Medulla oblongata (tissue), 1 donor: ENCODE results near the gene RLN3.

Source experiments
- DNase-seq: peaks from one replicate; pipeline ENCODE4 v3.0.0-alpha.2; 2015; ENCODE audit errors: extremely low spot score

The RLN3 gene

GRCh38 chr19:14027856-14028450 lies at the start of gene RLN3:
RLN3 (plus strand) TSS chr19:14028148; CDS start chr19:14028205, 57 bp downstream.
- DNase-seq = no peak

DNA sequence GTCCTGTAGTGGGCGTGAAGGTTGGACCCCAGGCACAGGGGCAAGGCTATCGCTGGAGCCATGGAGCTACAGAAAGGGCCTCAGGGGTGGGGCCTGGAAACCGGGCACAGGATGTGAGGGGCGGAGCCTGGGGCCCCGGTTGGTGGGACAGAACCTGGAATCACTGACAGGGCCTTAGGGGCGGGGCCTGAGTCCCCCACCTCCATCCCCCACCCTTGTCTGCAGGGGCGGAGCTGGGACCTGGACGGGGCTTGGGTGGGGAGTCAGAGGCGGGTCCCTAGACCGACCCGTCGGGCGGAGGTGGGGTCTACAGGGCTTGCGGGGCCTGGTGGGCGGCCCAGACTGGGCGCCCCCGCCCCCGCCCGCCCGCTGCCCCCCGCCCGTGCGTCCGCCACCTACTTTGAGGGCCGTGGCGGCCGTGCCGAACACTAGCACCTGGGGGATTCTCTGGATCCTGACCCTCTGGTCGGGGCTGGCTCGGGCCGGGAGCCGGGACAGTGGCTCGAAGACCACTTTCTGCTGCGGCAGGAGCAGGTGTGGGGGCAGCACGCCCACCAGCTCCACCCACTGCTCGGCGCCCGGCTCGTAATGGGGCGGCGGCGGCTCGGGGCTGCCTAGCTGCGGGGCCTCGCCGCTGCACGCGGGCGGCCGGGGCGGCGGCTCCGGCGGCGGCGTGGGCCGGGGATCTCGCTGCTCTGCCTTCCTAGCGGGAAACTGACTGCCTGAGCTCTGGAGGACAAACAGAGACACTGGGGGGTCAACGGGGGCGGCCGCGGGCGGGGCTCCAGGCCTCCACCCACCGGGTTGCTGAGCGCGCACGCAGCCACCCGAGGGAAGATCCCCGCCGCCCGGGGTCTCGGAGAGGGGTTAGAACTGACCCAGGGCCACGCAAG lies 49.4 kb upstream of the RLN3 start:
- peak; percentile 69 for DNase-seq

DNA sequence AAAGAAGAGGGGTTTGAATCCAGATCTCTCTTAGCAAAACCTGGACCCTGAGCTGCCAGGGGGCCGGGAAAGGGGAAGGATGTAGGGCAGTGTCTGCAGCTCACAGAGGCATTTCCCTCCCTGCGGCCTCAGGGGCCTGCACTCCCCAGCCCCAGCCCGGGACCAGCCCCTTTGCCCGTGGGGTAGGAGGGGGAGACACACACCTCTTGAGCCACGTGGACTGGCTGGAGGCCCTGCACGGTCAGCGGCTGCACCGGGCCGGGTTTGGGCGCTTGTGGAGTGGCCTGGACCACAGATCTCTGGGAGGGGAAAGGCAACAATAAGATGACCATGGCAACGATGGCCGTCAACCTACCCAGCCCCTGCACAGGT lies 48.7 kb upstream of the RLN3 start:
- DNase-seq = no peak

DNA sequence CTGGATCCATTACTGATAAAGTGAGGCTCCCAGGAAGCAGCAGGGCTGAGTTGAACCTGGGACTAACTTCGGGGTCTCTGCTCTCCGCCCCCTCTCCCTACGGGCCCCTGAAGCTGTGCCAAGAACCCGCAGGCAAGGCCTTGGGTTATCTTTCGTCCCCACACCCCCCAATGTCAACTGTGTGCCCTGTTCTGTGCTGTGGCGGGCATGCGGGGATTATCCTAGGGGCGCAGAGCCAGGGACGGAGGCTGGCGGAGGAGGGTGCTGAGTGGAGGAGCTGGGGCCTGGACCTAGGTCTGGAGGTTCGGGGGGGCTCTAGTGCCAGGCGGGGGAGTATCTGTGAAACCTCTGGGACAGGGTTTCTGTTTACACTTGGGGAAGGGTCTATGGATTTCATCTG lies 48.3 kb upstream of the RLN3 start:
- DNase-seq = no peak

- no peak for DNase-seq
Observed at GRCh38 chr19:13980340-13980739, 47.6 kb upstream of the RLN3 start.

- DNase-seq = no peak
Observed at GRCh38 chr19:13981021-13981420, 46.9 kb upstream of the RLN3 start.

- no peak for DNase-seq
Observed at GRCh38 chr19:13981467-13981866, 46.5 kb upstream of the RLN3 start.

GRCh38 chr19:13981988-13982501 lies 45.9 kb upstream of the RLN3 start:
- no peak for DNase-seq

GRCh38 chr19:13982773-13983172 lies 45.2 kb upstream of the RLN3 start:
- no peak for DNase-seq

DNA sequence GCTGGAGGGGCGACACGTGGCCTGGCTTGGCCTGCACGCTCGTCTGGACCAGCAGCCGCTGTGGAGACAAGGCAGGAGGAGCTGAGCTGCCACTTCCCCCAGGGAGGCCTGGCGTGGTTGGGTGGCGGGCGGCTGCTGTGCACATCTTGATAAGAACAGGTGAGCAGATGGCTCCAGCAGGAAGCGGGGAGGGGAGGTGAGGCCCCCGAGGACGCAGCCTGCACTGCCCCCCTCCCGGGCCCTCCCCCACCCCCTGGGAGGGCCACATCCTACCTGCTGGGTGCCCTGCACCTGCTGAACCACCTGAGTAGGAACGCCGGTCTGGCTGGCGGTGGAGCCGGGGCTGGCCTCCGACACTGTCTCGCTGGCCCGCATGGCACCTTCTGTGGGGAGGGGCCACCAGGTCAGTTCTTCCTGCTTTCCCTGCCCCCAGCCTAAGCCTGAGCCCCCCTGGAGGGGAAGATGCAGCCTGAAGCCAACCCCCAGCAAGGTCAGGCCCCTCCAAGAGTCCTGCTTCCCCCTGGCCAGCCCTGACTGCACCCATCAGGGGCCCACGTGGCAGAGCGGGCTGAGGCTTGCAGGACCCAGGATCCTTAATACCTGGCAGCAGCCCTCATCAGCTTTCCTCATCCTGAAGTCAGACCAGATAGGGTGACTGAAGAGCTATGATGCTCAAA lies 44.6 kb upstream of the RLN3 start:
- DNase-seq = no peak

GRCh38 chr19:13984186-13984585 lies 43.8 kb upstream of the RLN3 start:
- DNase-seq = no peak

GRCh38 chr19:13984875-13985741 lies 42.8 kb upstream of the RLN3 start:
- DNase-seq = no peak

DNA sequence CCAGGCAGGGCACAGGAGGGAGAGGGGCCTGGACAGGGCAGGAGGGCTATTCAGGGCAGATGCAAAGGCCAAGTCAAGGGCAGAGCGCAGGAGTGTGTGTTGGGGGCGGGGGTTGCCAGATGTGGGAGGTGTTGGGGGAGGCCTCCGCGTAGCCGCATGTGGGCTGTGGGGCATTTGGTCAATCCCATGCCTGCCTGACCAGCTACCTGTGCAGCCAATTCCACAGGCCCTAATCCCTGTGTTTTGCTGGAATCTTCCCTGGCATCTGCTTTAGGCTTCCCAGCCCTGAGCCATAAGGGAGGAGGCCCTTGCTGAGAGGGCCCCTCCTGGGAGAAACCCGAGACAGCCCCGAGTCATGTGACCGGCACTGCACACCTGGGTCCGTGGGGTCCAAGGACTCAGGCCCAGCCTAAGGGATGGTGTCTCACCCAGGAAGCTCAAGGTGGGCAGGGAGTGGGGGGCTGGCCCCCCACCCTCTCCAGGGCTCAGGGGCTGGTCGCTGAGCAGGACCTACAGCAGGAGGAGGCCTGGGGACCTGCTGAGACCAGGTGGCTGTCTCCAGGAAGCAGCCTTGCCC lies 42.1 kb upstream of the RLN3 start:
- no peak for DNase-seq

DNA sequence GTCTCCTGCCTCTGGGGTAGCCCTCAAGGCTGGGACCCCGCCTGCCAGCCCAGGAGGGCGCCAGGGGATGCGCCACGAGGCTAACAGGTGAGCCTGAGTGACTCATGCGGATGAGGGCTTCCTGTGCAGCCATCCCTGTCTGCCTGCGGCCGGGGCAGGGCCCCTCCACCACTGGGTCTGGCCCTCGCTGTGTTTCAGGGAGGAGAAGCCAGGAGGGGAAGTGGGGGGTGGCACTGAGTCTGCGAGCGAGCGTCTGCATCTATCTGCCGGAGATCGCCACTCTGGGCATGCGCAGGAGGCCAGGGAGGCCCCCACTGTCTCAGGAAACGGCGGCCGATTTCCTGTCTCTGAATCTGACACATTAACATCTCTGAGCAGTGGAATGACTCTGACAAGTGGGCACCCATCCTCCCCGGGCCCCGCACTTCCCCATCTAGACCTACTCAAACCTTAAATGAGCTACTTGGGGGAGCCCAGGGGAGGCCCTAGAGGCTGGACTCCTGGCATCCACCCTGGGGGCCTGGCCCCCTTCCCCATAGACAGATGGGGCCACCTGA lies 41.5 kb upstream of the RLN3 start:
- peak; percentile 77 for DNase-seq

GRCh38 chr19:13987101-13987890 lies 40.7 kb upstream of the RLN3 start:
- DNase-seq = peak; percentile 85

DNA sequence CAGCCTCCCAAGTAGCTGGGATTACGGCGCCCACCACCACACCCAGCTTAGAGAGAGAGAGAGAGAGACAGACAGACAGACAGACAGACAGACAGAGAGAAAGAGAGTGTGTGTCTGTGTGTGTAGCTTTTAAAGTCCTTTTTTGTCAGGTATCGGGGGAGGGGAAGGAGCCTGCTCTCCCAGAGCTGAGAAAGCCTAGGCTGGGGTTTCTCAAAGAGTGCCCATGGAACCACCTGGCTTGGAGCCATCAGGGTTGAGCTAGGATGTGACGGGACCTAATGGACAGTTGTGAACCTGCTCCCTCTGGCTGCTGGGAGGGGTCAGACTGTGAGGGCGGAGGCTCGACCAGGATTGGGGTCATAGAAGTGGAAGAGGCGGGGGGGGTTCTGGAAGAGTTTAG lies 38.5 kb upstream of the RLN3 start:
- no peak for DNase-seq

GRCh38 chr19:13990085-13990484 lies 37.9 kb upstream of the RLN3 start:
- no peak for DNase-seq

- no peak for DNase-seq
Observed at GRCh38 chr19:13992025-13992424, 35.9 kb upstream of the RLN3 start.

DNA sequence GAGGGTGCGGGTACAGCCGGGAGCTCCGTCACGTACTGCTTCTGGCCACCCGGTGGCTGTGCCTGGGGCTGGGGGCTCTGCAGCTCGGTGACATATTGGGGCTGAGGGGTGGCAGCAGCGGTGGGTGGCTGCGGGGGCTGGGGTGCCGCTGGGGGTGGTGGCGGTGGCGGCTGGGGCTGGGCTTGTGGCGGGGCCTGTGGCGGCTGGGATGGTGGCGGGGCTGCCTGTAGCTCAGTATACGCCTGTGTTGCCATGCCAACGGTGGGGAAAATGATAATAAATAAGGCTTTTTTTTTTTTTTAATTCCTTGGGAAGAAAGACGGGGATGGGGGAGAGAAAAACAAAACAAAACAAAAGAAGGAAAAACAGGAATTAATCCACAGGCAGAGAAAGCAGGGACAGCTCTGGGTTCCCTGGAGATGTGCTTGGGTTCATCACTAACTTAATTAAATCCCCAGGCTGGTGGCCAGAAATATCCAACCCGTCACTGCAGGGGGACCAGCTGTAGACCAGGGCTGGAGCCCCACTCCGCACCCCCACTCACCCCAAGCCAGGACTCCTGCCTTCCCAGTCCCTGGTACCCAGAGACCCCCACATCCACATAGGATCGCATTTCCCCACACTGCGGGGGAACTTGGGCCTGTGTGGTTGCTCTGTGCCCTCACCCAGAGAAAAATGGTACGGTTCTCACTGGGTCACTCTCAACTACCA lies 34.2 kb upstream of the RLN3 start:
- DNase-seq = no peak
